HG03442 (cell line): ENCODE results near the gene TNFRSF19.
"Not testable (repeated sequence)": the region's sequence is repeated elsewhere in the genome, so short reads cannot be mapped to it uniquely, and the experiment has no call there.

Experiments
- ATAC-seq: cut with Tn5 transposase; IDR thresholded peaks from one replicate; pipeline ENCODE4 v1.9.1; 2021; ENCODE audit warnings: mild to moderate bottlenecking, moderate library complexity; ENCODE audit not compliant: unreplicated experiment

TNFRSF19 gene, protein sequence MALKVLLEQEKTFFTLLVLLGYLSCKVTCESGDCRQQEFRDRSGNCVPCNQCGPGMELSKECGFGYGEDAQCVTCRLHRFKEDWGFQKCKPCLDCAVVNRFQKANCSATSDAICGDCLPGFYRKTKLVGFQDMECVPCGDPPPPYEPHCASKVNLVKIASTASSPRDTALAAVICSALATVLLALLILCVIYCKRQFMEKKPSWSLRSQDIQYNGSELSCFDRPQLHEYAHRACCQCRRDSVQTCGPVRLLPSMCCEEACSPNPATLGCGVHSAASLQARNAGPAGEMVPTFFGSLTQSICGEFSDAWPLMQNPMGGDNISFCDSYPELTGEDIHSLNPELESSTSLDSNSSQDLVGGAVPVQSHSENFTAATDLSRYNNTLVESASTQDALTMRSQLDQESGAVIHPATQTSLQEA

DNA sequence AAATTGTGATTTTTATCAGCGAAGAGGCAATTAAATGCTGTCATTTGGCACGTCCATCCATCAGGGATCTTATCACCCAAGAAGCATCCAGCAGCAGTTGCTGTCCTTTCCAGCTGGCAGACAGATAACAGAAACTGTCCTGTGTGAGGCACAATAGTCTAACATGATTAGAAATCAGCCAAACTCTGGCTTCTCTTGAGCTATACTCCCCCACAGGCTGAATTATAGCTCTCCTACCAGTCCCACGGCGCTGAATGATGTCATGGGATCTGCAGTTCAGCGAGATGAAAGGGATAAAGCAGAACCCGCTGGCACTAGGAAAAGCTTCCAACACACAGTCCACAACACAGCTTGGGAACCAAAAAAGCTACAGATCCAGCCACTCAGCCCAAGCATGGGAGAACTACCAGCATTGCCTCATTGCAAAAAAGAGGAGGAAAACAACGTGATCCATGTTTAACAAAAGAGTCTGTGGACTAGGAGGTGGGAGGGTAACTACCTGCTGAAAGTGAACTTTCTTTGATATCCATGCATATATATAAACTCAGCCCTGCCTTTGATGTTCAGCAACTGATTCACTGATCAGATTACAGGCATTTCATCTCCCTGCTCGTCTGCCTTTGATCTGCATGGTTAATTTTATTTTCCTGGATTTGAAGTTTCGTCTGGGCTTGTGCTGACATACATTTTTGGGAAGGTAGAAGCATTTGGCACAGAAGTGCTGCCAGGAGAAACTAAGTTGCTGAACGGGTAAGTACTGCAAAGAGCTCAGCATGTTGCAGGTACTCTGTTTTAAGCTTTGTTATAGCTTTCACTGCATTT lies at the start of gene TNFRSF19:
Gene TNFRSF19 (plus strand): TSS at position 314 of the 822 bp plus-strand sequence. CDS start 19,772 bp downstream, outside the sequence.
- no peak for ATAC-seq

DNA sequence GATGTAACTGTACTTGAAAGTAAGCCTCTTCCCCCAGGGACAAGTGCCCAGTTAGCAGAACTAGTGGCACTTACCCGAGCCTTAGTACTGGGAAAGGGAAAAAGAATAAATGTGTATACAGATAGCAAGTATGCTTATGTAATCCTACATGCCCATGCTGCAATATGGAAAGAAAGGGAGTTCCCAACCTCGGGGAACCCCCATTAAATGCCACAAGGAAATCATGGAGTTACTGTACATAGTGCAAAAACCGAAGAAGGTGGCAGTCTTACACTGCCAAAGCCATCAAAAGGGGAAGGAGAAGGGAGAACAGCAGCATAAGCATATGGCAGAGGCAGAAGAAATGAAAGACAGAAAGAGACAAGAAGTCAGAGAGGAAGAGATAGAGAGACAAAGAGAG lies 40.3 kb upstream of the TNFRSF19 start:
- ATAC-seq = not testable (repeated sequence)

DNA sequence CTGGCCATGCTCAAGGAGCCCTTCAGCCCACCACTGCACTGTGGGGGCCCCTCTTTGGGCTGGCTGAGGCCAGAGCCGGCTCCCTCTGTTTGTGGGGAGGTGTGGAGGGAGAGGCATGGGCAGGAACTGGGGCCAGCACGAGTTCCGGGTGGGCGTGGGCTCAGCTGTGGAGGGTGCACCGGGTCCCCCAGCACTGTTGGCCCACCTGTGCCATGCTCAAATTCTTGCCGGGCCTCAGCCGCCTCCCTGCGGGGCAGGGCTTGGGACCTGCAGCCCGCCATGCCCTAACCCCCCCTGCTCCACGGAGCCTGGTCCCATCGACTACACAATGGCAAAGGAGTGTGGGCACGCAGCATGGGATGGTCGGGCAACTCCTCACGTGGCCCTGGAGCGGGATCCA lies 38.8 kb upstream of the TNFRSF19 start:
- ATAC-seq = no peak

DNA sequence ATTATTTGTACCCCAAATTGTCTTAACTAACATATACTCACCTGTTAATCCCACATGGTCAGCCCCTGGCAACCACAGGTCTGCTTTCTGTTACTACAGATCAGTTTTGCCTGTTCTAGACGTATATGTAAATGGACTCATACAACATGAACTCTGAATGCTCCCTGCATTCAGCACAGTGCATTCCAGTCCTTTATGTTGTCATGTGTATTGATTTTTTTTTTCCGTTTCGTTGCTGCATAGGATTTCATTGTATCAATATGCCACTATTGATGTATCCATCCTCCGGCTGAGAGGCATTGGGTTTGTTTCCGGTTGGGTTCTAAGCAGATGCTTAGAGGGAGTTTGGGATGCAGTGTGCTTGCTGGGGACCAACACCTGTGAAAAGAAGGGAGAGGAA lies 36.1 kb upstream of the TNFRSF19 start:
- no peak for ATAC-seq

DNA sequence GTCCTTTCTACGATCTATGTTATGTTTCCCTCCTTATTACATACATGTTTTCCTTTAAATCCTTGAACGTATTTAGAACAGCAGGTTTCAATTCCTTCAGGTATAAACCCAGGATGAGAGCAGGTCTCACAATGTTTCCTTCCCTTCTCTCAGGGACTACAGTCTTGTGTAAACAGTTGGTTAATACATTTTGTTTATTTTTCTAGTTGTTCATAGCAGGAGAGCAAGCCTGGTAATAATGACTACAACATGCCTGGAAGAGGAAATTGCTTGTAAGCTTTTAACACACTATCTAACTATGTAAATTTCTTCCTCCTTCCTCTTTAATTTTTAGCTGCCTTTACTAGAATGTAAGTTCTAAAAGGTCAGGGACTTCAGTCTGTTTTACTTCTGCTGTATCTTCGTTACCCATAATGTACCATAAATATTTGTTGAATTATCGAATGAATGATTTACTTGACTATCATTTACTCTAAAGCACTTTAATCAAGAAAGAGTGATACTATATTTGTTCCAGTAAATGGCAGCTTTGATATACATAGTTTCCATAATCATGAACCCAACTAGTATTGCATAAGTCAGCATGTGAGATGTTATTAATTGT lies 28.9 kb upstream of the TNFRSF19 start:
- ATAC-seq = no peak

DNA sequence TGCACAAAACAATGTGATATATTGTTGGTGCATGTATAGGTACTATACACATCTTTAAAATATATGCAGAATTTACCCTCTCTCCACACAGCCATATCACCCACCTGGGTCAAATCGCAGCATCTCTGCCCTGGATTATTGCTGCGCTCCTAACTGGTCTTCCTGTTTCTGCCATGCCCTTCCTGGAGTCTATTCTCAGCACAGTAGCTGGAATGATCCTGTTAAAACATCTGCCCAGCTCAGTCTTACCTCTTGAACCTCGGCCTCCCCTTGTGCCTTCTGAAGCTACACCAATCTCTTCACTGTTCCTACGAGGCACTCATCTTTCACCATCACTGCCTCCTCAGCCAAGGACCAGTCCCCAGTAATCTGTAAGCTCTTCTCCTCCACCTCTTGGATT lies 25.5 kb upstream of the TNFRSF19 start:
- ATAC-seq = no peak

DNA sequence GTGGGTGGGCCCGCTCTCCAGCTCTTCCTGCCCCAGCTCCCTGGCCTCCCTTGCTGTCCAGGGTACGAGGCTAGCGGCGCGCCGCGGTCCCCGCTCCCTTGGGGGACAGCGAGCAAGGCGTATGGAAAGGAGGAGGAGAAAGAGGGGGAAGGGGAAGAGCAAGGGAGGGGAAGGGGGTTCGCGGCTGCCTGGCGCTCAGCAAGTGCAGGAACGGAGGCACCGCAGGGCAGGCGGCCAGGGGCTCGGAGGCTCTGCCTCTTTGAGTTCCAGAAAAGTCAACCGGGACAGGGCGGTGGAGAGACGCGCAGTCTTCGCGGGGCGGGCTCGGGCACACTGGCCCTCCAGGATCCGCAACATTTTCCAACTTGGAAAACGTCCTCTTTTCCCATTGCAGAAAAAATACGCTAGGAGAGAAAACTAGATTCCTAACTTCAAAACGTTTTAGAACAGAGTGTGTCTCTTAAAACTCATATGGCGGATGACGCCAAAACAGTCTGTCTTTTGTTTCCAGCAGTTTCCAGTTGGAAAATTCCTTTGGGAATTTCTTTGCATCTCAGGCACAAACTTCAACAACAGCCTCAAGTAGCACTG lies 23.1 kb upstream of the TNFRSF19 start:
- ATAC-seq = no peak

DNA sequence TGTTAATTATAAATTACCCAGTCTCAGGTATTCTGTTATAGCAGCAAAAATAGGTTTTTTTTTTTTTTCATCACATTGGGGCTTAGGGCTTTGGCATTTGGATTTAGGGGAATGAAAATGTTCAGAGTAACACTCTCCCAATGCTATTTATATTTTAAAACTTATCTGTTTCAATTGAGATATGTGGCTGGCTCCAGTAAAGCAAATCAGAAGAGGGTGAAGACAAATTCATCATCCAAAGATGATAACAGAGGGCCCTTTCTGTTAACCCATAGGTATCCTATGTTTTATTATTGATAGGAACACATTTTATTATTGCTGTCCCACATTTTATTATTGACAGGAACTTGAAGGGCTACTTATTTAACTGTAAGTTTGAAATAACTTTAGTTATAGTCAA lies 20.5 kb upstream of the TNFRSF19 start:
- no peak for ATAC-seq

DNA sequence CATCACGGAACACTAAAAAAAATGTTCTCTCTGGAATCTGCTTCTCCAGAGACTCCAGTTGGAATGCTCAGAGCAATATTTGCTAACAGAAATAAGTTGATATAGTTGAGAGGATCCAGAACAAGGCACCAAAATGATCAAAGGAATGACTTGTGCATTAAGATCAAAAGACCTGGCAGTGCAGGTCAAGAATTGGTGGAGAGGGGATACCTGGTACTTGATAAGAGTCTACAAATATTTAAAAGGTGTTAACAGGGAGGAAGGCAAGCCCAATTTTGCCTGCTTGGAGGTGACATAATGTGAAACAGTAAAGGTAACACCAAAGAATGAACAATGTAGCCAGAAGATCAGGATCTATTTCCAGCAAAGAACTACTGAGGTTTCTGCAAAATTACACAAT lies 20.0 kb upstream of the TNFRSF19 start:
- no peak for ATAC-seq

DNA sequence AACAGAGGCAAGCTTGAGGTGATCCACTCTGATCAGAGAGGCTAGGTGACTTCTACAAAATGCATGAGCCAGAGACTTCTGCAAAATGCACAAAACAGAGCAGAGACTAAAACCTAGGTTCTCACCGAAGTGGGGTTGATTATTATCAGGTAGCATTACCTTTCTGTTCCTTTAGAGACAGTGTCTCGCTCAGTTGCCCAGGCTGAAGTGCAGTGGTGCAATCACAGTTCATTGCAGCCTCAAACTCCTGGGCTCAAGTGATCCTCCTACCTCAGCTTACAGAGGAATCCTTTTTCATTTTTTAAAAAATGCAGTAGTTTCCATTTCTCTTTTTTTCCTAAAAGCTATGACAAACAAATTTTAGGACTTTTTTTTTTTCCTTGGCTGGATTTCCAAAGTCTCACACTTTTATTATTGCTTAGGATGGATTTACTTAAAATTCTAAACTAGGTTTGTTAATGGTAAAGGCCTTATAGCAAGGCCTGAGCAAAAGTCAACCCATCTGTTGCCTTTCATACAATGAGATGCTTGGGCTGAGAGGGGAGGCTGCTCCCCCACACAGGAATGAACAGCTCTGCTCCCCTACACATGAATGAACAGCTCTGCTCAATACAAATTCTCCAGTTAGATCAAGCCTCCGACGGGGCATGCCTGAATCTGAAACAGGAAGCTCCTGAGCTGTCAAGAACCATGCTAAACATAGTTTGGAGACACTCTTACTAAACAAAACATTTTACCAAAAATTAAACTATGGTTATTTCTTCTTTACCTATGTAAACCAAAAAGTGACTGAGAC lies 18.8 kb upstream of the TNFRSF19 start:
- no peak for ATAC-seq

DNA sequence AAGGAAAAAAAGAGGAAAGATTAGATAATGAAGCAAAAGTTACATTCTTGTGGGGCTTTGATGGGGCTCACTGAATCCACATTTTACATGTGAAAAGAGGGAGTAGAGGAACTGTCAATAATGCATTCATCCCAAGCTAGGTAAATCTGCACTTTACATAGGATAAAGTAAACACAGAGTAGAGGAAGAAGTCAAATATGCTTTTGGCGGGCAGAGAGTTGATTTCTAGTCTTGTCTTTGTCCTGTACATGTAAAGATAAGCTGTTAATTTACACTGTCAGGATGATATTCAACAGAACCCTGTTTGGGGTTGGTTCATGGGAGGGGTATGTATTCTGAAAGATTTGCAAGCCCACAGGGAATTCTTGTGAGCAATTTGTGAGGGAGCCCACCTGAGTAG lies 18.0 kb upstream of the TNFRSF19 start:
- ATAC-seq = no peak

DNA sequence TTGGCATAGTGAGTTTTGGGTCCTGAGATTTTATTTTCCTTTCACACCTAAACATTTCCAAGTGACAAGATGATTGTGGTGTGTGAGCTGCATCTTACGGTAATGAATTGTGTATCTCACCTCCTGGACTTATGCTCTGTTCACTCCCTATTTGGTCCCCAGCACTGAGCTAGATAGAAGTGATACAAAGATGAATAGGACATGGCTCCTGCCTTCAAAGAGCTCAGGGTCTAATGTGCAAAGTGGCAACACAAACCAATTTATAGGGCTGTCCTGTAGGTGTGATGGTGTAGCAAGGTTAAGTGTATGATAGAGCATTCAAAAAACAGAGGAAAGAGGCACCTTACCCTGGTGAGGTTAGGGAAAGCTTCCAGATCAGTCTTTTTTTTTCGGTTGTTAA lies 17.6 kb upstream of the TNFRSF19 start:
- no peak for ATAC-seq

DNA sequence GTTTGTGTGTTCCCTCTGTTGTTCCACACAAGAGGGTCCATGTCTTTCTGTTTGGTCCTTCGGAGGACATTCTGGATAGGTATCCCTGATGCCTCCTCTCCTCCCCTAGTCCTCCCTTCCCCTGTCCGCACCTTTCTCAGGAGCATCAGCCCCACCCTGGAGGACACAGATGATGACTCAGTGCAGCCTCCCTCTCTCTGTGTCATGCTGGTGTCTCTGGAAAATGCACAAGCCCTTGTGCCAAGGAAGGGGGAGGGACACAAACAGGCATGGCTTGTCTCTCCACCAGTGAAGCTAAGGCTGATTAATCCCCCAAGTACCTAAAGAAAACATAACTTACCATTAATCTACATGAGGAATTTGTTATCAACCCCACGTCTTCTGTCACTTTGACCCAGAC lies 16.2 kb upstream of the TNFRSF19 start:
- ATAC-seq = no peak

DNA sequence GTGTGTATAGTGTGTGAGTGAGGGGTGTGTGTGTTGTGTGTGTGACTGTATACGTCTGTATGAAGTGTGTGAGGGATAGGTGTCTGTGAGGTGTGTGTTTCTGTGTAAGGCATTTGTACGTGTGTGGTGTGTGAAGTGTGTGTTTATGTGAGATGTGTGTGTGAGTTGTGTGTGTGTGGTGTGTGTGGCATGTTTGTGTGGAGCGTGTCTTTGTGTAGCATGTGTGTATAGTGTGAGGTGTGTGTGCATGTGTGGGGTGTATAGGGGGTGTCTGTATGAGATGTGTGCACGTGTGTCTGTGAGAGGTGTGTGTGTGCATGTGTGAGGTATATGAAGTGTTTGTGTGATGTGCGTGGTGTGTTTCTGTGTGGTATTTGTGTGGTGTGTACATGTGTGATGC lies 13.2 kb upstream of the TNFRSF19 start:
- ATAC-seq = no peak

DNA sequence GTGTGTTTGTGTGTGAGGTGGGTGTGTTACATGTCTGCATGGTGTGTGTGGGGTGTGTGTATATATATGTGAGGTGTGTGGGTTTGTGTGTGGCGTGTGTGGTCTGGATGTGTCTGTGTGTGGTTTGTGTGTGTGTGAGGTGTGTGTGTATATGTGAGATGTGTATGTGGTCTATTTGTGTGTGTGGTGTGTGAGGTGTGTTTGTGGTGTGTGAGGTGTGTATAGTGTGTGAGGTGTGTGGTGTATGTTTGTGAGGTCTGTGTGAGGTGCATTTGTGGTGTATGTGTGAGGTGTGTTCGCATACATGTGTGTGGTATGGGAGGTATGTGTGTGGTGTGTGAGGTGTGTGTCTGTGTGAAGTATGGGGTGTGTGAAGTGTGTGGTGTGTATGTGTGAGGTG lies 12.5 kb upstream of the TNFRSF19 start:
- no peak for ATAC-seq

DNA sequence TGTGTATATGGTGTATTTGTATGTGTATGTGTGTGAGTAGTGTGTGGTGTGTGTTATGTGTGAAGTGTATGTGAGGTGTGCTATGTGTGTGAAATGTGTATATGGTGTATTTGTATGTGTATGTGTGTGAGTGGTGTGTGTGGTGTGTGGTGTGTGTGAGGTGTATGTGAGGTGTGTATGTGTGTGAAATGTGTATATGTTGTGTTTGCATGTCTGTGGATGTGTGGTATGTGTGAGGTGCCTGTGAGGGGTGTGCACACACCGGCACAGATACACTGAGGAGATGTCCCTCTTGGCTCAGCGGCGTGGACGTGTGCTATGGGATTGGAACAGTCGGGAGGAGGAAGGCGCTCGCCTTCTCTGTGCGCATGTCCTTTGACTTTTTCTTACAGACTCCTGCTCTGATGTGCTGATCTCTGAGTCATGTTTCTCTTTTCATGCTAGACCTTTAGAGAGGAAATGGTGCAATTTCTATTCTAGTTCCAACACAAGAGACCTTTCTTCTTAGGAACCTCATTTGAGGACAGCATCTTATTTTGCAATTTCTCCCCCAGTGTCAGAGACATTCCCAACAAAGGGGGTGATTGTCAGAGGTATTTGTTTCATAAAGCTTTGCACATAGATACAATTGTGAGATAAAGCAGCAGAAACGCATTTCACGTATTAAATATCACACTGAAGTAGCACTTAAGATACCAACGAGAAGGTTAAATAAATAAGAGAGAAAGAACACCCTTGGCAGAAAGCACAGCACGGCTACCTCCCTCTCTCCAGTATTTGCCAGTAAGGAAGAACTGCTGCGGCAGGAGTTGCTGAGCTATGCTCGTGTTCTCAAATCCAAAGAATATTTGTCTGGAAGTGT lies 11.3 kb upstream of the TNFRSF19 start:
- ATAC-seq = no peak

DNA sequence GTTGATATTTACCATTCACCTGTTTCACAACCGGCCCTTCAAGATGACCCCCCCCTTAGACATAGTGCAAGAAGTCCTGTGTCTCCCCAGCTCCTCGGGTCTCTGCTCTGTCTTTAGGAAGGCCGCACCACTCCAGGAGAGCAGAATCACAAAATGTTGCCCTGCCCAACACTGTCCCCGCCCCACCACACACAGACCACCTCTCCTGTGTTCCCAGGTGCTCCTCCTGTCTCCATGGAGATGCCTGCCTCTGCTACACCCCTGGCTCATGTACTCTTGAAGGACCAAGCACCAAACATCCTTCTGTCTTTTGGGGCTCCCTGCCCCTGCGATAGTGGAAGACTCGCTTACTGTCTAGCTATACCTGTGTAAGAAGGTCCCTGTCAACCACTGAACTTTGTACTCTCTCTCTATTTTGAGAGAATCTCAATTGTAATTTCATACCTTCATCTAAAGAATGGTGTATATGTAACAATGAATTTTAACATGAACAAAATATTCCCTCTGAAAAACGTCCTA lies 9.6 kb upstream of the TNFRSF19 start:
- ATAC-seq = no peak

DNA sequence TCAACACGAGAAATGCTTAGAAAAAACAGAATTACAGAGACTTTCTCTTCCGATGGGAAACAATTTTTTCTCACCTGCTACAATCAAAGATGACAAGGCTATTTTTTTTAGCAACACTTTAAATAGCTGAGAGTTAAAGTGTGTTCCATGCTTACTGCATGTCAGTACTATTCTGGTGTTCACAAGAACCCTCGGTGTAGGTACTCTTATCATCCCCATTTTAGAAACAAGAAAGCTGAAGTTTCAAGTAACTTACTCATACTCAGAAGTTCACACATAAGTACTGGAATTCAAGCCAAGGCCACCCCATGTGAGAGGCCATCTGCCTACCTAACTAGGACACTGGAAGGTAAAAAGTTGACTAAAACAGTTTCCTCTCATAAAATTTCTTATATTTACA lies 9.0 kb upstream of the TNFRSF19 start:
- ATAC-seq = peak; percentile 80

DNA sequence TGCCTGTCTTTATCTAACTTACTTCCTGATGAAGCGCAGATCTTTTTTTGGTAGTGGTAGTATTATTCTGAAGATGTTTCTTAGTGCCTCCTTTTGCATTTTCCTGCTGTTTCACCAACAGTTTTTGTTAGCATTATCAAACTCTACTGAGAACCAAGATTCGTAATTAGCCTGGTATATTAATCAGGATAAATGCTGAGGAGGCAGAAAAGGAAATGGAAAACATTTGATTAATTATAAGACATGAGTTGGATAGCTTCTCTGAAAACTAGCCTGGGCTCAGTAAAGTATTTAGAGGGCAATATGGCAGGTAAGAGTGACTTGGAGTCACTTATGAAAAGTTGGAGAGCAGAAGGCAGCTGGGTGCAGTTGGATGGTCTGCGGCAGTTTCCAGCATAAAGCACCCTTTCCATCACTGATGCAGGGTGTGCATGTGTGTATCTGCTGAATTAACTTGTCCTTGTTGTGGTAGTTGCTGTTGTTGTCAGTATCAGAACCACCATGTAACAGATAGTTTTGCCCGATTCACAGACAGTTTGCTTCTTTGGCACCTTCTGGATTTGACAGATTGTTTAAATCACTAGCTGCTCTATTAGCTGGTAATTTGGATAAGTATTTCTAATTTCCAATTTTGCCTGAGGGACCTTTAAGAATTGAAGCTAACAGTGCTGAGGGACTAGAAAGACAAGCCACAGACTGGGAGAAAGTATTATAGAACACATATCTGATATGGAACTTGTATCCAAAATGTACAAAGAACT lies 6.9 kb upstream of the TNFRSF19 start:
- ATAC-seq = no peak
